ENCODE results near the gene ZNF682.
"Not testable (repeated sequence)": the region's sequence is repeated elsewhere in the genome, so short reads cannot be mapped to it uniquely, and the experiment has no call there.

ZNF682 gene

DNA sequence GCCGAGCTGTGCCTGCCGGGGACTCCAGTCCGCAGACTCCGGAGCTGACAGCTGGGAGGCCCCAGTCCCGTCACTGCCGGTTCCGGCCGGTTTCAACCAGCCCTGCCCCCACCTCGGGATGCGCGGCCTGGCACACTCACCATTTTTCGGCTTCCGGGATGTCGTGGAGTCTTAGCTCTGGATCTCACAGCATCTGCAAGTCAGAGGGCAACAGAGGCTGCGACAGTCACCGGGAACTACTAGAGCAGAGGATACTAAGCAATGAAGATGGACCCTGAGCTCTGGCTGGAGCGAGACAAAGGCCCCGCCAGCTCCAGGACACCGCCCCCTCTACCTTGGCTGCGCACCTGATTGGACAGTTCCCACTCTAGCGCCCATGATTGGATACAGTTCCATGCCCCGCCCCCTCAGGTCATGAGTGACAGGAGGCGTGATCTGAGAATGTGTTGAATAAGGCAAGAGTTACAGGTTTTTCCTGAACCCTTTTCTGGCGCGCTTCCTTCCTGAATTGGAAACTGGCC is at the start of gene ZNF682:
ZNF682 (minus strand) TSS at position 303 of the 521 bp plus-strand sequence; CDS start at position 143, 160 bp downstream.
- DNase-seq (ENCODE audit: low spot score): no peak

DNA sequence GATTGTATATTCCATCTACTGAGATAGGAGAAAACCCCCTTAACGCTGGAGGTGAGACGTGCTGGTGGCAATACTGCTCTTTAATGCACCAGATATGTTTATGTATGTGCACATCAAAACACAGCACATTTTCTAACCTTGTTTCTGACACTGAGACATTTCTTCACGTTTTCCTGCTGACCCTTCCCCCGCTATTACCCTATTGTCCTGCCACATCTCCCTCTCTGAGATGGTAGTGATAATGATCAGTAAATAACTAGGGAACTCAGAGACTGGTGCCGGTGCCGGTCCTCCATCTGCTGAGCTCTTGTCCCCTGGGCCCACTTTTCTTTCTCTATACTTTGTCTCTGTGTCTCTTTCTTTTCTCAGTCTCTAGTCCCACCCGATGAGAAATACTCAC is 43.6 kb upstream of the ZNF682 start:
- not testable (repeated sequence) for DNase-seq (ENCODE audit: low spot score)

DNA sequence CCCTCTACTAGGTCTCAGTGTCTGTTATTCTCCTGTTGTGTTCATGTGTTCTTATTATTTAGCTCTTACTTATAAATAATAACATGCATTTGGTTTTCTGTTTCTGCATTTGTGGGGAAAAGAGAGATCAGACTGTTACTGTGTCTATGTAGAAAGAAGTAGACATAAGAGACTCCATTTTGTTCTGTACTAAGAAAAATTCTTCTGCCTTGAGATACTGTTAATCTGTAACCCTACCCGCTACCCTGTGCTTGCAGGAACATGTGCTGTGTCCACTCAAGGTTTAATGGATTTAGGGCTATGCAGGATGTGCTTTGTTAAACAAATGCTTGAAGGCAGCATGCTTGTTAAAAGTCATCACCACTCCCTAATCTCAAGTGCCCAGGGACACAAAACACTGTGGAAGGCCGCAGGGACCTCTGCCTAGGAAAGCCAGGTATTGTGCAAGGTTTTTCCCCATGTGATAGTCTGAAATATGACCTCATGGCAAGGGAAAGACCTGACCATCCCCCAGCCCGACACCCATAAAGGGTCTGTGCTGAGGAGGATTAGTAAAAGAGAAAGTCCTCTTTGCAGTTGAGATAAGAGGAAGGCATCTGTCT is 43.0 kb upstream of the ZNF682 start:
- DNase-seq (ENCODE audit: low spot score): not testable (repeated sequence)

DNA sequence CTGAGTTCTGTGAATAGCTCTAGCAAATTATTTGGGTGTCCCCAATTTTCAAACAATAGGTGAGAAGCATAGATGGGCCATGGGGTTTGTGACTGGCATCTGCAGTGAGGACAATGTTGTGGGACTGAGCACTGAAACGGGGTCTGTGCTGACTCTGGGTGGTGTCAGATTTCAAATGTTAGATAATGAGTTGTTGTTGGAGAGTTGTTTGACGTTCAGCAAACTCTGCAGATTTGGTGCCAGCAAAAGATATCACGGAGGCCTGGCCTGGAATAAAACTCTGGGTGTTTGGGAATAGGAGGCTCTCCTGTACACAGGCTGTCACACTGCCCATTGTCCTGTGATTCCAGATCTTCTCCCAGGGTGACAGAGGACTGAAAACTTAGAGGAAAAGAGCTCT is 41.4 kb upstream of the ZNF682 start:
- DNase-seq (ENCODE audit: low spot score): no peak

DNA sequence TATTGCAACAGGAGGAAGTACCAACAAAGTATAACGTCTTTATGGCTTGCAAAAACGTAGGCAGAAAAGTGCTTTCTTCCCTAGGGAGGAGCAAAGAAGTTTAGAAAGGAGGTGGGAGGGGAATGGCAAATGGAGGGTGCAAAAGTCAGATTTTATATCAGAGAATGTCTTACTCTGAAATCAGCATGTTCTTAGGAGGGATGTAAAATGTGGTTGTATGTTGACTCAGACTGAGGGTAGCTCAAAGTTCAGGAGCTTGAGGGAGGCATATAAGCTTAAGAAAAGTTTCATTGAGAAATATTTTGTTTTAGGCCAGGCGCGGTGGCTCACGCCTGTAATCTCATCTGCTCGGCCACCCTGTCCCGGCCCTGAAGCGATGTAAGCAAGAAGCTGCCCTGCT is 40.2 kb upstream of the ZNF682 start:
- DNase-seq (ENCODE audit: low spot score): no peak

DNA sequence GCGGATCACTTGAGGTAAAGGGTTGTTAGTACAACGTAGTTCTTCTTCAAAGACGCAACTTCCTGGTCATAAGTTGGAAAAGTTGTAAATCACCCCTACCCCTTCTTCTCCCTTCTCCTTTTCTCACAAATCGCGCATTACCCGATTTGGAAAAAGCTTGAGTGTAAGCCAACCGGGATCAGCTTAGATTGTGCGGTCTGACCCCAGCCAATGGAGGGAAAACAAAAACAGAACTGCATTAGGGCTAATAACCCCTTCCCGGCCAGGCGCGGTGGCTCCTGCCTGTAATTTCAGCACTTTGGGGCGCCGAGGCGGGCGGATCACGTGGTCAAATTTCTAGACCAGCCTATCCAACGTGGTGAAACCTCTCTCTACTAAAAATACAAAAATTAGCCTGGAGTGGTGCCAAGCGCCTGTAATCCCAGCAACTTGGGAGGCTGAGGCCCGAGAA is 39.3 kb upstream of the ZNF682 start:
- DNase-seq (ENCODE audit: low spot score): no peak

DNA sequence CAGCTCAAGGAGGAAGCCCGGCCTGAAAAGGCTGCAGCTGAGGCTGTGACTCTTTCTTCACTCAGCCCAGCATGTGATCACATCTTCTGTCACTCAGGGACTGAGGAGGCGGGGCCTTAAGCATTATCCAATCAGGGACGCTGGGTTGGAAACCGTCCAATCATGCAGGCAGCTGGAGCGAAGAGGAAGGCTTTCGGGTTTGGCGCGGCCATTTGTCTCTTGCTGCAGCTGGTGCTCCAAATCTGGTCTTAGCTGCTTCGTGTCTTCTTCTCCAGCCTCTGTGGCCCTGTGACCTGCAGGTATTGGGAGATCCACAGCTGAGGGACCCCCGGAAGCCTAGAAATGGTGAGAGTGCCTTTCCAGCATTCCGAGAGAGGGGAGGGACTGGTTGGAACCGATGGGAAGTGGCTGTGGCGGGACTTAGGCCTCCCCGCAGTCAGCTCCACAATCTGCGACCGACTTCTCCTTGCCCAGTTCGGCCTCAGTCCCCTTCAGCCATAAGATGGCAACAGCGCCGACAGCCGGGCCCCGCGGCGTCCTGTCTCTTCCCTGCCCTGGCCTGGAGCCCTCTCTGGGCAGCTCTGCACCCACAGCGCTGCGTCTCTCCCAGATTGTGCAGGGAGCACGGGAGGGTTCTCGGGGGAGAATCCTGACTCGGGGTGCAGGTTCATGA is 38.6 kb upstream of the ZNF682 start, which contains the start of gene ZNF90:
ZNF90 (plus strand) TSS at position 210 of the 673 bp plus-strand sequence; CDS start at position 343, 133 bp downstream.
- DNase-seq (ENCODE audit: low spot score): no peak

DNA sequence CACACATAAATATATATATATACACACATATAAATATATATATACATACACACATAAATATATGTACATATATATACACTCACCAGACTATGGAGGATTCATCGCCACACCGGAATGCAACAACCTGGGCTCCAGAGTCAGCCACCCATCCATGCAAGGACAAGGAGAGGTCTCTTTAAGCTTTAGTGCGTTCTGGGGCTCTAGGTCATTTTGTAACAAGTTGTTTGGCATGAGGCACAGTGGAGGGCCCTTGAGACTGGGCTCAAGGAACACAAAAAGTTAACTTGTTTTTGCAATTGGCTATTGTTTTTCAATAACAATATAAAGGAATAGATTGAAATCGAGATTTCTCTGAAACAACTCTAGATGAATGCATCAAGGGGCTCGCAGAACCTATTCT is 33.6 kb upstream of the ZNF682 start:
- no peak for DNase-seq (ENCODE audit: low spot score)

DNA sequence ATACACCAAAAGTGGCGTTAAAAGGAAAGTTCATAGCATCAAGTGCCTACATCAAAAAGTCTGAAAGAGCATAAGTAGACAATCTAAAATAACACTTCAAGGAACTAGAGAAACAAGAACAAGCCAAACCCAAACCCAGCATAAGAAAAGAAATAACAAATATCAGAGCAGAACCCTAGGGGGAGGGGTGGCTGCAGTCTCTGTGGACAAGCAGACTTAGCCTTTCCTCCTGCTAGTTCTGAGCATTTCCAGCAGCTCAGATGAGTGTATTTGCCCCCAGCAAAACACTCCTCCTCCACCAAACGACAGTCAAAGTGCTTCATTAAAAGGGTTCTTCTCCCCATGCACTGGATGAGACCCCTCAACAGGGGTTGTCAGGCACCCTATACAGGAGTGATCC is 31.4 kb upstream of the ZNF682 start:
- DNase-seq (ENCODE audit: low spot score): no peak

DNA sequence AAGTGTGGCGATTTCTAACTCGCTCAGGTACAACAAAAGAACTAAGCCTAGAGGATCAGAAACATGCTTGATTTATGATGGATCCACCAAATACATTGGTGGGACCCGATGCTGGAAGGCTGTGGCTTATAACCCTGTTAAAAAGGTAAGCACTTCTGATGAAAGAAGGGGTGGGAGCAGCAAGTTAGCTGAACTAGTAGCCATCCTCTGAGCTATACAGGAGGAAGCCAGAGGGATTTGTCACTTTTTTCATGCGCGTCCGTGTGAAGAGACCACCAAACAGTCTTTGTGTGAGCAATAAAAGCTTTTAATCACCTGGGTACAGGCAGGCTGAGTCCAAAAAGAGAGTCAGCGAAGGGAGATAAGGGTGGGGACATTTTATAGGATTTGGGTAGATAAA is 29.3 kb upstream of the ZNF682 start:
- not testable (repeated sequence) for DNase-seq (ENCODE audit: low spot score)

DNA sequence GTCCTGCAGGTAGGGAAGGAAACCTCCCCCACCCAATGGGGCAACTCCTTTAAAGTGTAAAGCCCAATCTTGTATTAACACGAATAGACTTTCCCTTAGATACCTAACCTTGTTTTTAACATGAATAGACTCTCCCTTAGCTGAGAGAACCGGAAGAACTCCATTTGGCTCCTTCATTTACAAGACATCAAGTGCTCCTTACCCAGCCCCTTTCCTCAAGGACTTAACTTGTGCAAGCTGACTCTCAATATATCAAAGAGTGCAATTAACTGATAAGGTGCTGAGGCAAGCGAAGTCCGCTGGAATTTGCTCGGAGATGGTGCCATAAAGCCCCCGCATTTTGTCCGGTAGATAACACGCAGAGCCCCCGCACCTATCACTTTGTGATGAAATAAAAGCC is 28.6 kb upstream of the ZNF682 start:
- no peak for DNase-seq (ENCODE audit: low spot score)

DNA sequence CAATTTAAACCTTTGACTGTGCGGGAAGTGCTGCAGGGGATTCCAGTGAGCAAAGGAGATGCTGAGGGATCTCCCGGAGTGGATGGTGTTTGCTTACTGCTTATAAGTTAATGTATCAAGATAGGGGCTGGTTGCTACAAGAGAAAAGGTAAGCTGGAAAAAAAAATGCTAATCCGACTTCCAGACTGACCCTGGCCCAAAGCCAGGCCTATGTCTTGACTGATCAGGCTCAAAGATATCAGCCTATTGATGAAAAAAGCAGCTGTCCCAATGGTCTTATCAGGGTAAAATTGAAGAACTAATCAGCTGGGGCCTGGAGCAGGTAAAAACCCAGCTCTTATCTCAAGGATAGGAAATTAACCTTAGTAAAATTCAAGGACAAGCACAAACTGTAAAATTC is 27.6 kb upstream of the ZNF682 start:
- no peak for DNase-seq (ENCODE audit: low spot score)

DNA sequence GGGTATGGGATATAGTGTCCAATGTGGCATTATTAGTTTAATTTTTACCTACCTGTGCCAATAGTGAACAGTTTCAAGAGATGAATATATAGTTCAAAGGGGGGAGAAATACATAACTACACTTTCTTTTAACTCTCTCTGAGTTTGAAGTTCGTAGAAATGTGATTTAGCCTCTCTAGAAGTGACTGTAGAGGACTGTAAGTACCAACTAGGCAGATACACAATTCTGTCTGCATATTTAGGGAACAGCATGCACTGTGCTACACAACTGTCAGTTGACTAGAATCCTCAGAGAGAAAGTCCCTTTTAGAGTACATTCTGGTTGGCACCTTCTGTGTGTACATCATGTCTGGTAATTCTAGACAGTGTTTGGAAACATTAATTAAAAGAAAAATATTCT is 21.0 kb upstream of the ZNF682 start:
- no peak for DNase-seq (ENCODE audit: low spot score)

DNA sequence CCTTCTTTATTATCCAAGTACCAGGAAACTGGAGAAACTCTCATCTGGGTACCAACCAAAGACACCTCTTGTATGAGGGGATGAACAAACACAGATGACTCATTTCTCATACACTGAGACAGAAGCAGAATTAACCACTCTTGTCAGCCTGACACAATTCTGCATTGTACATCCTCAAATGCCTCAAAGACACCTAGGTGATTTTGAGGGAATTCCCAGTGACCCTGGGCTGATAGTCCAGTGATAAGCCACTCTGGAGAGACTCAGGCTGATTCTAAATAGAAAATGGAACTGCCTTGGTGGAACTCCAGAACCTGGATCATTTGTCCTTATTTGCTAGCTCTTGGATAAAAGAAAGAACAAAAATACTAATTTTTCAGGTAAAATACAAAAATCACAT is 19.4 kb upstream of the ZNF682 start:
- not testable (repeated sequence) for DNase-seq (ENCODE audit: low spot score)

DNA sequence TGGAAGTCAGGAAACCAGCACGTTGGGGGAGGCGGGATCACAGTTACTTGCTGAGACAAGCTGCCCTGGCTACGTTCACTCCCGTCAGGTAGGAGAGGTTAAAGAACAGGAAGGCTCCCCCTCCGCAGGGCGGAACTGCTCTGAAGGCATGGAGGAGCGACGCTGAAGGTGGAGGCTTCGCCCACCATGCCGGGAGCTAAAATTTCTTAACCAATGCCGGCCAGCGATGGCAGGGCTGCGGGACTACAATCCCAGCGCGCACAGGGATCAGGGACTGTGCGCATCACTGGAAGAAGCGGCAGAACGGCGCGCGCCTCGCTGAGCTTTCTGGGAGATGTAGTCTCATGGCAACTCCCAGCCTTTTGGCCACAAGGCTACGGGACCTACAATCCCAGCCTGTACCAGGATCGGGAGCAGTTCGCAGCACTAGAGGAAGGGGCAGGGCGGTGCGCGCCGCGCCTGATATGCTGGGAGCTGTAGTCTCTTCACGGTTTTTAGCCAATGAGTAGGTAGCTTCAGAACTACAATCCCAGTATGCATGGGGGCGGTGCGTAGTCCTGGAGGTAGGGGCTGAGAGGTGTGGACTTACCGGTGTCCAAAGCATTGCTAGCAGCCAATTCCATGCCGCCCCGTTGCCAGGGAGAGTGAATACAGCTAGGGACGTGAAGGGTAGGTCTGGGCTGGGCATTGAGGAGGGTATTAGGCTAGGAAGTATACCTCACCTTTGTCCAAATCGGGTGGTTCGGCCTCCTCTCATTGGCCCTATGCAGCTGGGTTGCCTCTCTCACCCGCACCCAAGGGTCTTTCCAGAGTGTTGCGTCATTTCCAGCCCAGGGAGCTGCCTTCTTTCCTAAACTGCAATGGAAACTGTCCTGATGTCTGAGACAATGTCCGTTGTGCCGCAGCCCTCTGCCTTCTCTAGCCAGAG is 12.8 kb upstream of the ZNF682 start:
- no peak for DNase-seq (ENCODE audit: low spot score)

DNA sequence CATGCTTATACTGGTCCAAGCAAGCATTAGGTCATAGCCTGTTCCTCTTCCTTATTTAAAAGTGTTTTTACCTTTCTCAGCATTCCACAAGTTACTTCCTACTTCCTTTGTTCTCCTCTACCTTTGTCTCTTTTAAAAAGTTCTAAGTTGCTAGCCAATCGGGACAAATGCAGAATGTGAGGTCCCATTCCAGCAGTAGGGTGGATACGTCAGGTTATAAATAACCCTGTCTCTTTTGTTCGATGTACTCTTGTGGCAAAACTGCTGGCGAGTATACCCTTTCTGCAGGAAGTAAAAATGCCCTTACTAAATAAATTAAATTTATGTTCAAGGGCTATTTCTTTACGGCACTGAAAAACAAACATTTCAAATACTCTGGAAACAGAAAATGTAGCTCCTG is 6.4 kb upstream of the ZNF682 start:
- not testable (repeated sequence) for DNase-seq (ENCODE audit: low spot score)

DNA sequence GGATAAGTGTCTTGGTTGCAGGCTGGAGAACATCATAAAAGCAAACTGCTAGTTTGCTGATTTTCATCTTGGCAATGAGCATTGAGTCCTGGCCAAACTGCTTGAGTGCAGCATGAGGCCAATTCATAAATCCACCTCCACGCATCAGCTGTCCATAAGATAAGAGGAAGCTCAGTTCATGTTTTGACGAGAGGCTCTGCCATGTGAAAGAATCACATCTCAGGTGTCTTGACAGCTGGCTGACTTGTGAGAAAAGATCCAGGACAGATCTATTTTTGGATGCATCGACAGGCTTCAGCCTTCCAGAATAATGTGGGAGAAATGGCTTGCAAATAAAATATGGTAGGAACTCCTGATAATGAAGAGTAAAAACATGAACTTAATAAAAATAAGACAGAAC is 5.4 kb upstream of the ZNF682 start:
- no peak for DNase-seq (ENCODE audit: low spot score)

DNA sequence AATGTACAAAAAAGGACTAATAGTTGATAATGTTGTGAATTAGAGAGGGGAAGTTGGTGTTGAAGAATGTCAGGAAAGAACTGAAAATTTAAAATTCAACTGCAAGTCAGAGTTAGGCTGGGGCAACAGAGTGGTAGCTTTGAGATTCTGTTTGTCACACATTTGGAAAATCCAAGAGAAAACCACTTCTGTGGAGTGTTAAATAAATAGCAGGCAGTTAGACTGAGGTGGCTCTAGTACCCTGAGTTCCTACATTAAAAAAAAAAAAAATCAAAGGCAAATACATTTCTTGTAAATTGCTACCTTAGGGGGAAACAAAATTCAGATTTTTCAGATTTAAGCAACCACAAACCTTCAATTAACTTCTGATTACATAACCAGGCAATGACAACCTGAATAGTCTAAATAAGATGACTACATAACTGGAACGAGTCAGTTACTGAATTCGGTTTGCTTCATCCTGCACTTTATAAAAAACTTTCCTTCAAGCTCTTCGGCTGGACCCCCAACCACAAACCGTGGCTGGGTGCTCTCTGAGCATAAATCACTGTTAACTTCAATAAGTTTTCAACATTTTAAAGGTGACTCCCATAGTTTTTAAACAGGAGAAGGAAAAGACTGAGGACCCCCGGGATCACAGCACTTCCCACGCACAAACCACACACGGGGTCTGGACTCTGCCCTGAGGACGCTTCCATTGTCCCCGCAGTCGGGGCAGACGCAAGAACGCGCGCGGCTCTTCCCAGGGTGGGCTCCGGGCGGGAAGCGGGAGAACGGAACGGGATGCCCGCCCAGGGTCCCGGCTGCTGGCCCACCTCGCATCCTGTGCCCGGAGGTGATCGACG is 725 bp downstream of the ZNF682 start:
- DNase-seq (ENCODE audit: low spot score): no peak

DNA sequence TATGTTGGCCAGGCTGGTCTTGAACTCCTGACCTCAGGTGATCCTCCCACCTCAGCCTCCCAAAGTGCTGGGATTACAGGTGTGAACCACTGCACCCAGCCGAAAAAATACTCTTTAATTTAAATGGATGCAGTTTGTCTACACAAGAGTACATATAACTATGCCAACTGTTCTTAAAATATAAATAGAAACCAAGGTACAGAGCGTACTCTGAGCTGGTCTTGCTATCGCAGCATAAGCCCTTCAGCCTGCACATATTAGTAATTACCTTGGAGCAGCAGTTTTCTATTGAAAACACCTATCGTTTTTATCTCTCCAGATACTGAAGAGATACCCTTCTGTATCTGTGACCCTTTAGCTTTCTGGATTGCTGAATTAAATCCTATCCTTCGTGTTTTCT is 3.4 kb downstream of the ZNF682 start:
- no peak for DNase-seq (ENCODE audit: low spot score)

DNA sequence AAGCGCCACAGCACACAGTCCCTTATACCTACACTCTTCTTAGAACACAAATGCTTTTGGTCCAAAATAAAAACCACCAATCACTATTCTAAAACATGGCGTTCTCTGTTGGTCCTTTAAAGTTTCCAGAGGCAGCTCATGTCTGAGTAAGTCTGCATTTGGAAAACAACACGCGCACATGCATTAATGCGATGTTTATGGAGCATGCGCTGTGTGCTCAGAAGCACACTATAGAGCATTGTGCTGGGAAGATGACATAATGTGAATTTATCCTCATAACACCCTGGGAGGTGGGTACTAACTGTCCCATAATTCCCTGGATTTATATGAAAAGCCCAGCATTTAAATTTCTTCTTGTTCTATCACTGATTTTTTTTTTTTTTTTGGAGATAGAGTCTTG is 10.7 kb downstream of the ZNF682 start:
- no peak for DNase-seq (ENCODE audit: low spot score)

DNA sequence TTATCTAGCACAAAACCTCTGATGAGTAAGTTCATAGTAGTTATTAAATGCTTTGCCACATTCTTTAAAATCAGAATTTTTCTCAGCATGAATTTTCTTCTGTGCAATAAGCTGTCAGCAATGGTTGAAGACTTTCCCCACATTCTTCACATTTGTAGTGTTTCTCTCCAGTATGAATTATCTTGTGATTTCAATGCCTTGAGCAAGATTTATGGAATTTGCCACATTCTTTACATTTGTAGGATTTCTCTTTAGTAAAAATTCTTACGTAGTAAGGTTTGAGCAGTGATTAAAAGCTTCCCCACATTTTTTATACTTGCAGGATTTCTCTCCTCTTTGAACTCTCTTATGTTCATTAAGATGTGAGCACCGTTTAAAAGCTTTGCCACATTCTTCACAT is 33.6 kb downstream of the ZNF682 start:
- DNase-seq (ENCODE audit: low spot score): no peak

Measured in LoVo (cell line).